Measurements from ENCODE around the gene MAP2K5.

MAP2K5 gene

DNA sequence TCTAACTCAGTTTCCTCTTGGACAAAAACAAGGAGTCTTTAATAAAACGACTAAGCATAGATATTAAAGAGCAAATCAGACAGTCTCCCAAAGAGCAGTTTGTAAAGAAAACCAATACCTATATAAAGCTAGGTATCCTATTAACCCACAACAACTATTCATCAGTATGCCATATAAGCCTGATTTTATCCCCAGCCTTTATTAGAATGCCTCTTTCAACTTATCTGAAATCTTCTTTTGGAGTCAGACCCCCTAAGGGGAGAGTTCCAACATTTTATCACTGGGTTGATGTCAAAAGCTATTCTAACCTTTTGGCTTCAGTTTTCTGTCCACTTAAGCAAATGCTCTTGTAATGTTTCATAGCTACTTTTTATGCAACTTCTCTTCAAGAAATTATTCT is 17.8 kb downstream of the MAP2K5 start:
- no peak for DNase-seq

DNA sequence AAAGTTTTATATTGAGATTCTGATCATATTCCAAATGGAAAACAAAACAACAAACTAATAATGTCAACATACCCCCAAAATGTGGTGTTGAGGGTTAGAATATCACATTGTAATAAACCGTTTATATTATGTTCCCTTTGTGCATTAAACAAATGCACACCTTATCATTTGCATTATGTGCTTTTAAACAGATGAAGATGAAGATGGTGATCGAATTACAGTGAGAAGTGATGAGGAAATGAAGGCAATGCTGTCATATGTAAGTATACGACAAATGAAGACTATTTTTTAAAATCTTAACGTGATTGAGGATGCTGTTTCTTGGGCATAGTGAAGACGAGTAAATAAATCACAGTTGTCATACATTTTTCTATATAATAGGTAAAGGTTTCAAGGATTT is 20.6 kb downstream of the MAP2K5 start:
- DNase-seq: no peak

DNA sequence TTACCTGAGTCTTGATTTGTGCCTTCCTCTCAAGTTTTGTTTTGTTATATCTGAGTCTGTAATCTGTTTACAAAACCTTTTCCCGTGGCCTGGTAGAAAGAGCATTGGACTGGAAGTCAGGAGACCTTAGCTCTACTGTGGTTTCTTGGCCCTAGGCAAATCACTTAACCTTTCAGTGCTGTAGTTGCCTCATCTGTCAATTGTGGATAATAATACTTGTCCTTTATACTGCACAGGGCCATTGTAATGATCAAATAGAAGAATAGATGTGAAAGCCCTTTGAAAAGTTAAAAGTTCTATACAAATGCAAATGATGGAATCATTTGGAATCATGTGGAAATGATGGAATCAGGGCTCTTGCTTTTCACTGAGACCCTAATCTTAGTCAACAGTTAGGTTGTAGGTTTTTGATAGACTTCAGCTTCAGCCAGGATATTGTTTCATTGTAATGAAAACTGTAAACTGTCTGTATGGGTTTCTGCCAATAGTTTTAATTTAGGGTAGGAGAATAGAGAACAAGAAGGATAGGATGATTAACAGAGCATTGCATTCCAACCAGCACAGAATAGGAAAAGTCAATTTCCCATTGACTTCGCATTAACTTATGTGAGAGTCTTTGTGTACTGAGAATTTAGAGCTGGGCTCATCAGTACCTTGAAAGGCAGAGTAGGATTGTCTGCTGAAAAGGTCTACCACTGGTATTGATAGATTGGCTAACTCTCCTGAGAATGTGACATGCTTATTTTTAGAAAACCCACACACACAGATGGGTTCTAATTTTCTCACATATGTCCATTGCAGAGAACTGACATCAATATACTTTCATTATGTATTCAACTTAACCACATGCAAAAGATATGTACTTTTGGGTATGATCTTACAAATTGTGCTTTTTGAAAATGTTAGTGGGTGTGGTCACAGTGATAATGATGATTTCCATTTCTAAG is 21.8 kb downstream of the MAP2K5 start:
- DNase-seq: no peak

DNA sequence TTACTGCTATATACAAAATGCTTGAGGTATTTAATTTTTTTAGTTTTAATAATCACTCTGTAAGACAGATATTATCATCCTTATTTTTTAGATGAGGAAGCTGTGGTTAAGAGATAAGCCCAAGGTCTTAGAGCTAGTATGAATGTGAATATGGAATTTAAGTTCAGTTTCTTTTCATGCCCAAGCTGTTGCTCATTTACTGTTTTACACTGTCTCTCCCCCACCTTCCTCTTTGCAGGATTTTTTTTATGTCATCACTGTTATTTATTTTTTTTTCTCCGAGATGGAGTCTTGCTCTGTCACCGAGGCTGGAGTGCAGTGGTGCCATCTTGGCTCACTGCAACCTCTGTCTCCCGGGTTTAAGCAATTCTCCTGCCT is 22.5 kb downstream of the MAP2K5 start:
- no peak for DNase-seq

DNA sequence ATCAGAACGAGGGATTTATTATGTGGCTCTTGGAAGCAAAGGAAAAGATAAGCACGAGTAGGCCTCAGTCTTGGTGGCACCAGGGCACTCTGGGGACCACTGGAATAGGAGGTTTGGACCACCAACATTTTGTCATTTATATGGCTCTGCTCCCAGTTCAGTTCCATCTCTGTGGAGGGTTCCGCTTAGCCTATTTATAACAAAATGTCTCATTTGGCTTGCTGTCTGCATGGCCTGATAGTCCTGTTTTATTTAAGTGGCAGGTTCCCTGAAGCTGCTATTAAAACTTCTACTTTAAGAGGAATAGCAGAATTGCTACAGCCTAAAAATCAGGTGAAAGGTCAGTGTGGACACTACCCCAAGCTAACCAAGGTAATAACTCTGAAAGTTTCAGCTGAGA is 27.2 kb downstream of the MAP2K5 start:
- no peak for DNase-seq

DNA sequence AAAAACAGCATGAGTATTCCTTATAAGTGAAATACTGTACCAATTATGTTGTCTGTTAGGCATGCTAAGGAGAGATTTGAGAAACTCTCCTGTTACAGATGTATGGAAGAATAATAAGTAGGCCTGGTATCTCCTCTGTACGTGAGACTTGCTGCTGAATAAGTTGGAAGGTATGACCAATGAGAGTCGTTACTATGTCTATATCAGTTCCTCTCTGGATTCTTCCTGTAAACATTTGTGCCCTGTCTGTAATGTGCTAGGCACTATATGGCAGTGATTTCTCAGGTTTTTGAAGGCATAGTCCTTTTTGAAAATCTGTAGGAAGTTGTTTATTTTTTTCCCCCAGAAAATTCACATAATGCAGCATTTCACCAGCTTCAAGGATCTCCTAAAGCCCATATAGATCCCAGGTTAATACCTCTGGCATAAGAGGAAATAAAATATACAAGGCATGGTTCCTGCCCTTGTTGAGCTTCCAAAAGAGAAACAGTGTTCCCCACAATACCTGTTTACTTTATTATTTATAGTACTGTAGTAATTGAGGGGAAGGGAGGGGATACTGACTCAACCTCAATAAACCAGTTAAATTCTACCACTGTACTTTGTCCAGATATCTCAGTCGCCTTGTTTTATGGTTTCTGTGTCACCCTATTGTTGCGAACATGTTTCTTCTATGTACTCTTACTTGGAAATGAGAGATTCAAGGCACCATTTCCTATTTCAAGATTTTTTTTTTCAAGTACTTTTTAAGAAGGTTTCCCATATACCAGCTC is 28.6 kb downstream of the MAP2K5 start:
- no peak for DNase-seq

DNA sequence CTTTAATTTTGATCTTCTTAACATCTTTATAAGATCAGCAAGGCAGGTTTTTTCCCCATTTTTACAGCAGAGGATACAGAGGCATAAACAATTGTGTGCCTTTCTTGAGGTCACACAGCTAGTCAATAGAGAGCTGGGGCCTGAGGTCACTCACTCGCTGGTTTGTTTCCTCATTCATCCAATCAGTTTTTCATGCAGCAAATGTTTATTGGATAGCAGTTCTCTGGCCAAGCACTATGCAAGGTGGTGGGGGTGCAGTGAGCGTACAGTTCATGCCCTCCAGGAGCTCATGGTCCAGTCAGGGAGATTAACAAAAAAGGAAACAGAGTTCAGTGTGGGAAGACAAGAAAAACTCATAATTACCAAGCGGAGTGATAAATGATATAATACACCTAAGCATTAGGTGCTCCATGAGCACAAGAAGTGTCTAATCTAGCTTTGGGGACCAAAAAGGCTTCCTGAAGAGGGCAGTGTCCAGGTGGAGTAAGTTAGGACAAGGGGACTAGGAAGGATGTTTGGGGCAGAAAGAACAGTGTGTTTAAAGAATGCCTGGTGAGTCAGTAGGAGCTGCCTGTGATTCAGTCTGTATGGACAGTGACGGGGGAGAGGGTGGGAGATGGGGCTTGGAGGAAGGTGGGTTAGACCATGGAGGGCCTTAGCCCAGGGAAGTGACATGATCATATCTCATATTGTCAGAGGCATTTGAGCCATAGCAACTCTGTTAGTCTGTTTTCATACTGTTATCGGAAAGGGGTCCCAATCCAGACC is 29.3 kb downstream of the MAP2K5 start:
- no peak for DNase-seq

DNA sequence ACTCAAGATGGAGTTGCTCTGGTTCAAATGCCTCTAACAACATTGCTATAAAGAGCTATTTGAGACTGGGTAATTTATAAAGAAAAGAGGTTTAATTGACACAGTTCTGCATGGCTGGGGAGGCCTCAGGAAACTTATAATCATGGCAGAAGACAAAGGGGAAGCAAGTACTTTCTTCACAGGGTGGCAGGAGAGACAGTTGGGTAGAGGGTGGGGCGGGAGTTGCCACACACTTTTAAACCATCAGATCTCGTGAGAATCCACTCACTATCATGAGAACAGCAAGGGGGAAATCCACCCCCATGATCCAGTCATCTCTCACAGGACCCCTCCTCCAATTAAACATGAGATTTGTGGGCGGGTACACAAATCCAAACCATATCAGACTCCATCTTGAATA is 30.7 kb downstream of the MAP2K5 start:
- DNase-seq: no peak

DNA sequence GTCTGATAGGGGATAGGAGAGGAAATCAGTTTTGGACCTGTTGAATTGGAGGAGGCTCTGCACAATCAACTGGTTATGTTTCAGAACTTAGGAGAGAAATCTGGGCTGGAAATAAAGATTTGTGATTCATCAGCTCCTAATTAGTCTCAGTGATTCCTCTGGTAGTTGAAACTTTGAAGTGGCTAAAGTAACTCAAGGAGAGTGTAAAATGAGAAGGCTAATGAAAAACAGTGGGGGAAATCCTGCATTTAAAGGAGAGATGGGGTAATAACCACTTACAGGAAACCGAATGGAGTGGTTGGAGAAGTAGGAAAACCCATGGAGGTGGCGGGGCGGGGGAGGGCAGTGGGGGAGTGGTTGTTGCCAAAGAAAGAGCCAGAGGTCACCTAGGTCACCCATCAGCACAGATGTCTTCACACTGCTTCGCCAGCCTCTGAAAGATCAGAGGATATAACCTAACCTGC is 32.6 kb downstream of the MAP2K5 start:
- no peak for DNase-seq

DNA sequence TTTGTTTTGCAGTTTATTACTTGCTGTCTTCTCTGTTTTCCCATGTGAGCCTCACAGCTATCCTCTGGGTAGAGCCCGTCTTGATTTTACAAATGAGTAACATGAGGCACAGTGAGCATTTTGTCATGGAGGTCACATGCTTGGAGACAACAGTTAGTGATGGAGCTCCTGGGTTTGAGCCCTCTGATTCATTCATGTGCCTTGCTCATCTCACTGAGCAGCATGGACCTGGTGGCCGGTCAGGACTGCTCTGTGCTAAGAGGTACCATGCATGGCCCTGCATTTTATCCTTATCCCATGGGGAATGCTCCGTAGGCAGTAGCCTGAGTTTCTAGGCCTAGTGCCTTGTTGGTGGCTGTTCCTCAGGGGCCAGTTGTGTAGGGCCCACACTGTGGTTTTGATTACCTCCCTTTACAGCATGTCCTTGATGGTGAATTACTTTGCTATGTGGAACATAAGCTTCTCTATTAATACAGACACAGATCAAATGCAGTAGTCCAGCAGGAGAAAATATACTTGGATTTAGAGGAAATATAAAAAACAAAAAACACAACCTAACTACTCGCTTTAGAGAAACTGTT is 35.6 kb downstream of the MAP2K5 start:
- DNase-seq: no peak

DNA sequence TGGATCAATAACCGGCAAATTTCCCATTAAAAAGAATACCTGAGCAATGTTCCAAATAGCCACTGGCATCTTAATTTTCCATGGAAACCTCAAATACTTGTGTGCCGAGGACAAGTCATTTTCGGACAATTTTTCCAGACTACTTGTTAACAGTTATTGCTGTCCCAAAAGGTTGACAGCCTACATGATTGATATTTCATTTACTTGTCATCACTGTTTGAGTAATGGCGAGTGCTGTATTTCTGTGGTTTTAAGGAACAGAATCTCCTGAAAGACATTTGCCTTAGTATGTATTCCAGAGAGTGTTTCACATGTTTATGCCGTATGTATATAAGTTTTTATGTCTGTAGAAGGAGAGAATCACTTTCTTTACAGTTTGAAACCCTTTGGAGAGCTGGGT is 36.7 kb downstream of the MAP2K5 start:
- no peak for DNase-seq

DNA sequence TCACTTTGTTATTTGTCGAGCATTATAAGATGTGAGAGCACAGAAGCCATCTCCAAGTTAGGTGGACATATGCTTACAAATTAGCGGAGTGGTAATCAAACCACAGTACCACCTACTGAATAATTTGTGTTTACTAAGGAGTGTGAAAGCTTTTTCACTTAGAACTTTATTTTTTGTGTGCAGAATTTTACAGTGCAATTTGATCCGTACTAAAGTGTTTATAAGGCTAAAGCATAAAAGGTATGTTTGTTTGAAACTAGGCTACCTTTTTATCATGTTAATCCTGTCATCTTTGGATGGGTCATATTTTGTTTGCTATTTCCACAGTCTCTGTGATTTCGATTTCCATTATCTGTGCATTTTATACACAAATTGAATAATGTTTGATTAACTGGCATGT is 37.5 kb downstream of the MAP2K5 start:
- no peak for DNase-seq

DNA sequence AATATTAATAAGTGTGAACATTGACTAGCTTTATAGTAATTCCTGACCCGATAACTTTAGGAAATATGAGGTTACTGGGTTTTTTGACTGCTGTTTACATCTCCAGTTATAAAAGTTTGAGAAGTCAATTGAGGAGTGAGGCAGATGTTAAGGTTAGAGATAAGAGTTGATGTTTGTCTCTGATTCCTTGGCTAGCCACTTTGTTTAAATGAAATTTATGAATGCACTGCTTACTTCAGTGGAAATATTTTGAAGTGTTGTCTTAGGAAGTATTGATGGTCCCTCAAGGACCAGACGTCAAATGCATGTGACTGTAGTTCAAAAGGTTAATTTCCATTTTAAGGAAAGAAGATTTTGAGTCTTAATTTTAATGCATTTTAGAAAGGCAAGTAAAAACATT is 41.7 kb downstream of the MAP2K5 start:
- no peak for DNase-seq

DNA sequence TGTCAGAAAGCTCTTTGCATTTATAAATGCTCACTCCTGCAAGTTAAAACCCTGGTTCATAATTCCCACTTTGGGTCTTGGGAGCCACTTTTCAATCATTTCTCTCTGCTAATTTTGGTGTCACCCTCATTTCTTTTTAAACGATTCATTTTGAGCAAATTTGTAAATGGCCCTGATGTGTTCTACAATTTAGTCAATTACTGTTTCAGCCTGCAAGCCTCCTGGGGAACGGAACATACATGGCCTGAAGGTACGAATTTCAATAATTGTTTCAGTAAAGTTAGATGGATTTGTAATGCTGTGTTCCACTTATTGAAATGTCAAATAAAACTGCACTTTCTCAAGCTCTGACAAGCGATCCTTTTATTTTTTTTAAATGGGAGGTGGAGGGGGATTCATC is 43.2 kb downstream of the MAP2K5 start:
- no peak for DNase-seq

DNA sequence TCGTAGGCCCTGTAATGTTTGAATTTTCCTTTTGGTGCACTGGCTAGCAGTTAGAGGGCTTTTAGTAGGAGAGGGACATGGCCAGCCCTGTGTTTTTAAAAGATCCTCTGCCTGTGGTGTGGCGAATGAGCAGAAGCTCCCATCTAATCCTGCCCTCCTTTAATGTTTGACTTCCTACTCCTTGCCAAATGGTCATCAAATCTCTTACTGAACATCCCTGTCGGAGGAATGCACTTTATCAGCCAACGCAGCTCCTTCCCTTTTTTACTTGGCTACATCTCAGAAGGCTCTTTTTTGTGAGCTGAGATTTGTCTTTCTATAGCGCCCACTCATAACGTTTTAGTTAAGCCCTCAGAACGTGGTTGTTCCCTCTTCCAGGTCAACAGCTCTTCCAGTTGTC is 44.8 kb downstream of the MAP2K5 start:
- DNase-seq: no peak

DNA sequence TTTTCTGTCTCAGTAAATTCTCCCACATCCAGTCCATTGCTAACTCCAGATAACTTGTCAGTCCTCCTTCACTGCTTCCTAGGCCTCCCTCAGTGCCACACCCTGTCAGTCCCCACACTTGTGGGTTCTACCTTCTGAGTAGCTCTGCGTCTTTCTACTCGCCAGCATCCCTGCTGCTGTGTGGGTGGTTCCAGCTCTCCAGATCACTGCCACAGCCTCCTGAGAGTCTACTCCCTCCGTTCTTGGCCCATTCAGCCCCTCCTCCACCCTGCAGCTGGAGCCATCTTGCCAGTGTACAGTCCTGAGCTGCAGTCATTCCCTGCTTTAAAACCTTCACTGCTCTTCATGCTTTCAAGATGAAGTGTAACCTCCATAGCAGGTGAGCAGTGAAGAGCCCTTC is 45.3 kb downstream of the MAP2K5 start:
- no peak for DNase-seq

DNA sequence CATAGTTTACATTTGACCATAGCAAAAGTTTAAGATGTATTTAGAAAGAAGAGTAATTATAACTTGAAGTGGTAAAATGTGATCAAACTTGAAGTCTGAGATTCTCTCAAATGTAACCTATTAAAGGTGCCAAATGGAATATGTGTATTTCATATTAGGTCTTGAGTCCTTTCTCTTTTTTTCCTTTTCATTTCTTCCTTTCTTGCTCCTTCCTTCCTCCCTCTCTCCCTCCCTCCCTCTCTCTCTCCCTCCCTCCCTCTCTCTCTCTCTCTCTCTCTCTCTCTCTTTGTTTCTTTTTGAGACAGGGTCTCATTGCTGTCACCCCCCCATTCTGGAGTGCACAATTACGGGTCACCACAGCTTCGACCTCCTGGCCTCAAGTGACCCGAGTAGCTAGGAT is 47.7 kb downstream of the MAP2K5 start:
- DNase-seq: no peak

DNA sequence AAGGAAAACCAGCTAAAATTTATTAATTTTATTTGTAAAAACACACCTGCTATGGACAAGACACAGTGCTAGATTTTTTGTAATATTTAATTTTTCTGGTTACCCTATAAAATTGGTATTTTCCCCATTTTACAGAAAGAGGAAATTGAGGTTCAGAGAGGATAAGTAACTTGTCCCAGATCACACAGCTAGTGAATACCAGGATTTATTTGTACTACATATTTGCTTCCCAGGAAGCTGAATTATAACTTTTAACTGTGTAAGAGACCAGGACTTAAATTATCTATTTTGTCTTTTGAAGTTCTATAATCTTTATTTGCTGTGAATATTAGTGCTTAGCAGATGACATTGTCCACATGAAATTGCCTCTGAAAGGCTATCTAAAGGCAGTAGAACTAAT is 49.7 kb downstream of the MAP2K5 start:
- DNase-seq: no peak

DNA sequence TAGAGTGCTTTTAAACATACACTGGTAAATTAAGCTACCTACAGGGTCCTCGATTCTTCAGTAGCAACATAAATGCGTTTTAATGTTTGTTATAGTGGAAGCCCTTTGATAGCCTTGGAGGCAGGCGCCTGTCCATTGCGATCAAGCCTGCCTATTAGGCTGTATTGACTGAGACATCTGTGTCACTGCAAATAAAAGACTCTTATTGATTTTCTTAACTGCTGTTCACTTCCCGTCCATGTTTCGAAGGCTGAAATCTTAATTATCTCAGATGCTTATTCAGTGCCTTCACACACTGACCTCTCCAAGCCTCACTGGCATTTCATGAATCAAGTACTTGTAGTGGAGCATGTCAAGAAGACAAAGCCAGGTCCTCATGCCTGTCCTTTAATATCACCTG is 51.1 kb downstream of the MAP2K5 start:
- no peak for DNase-seq

DNA sequence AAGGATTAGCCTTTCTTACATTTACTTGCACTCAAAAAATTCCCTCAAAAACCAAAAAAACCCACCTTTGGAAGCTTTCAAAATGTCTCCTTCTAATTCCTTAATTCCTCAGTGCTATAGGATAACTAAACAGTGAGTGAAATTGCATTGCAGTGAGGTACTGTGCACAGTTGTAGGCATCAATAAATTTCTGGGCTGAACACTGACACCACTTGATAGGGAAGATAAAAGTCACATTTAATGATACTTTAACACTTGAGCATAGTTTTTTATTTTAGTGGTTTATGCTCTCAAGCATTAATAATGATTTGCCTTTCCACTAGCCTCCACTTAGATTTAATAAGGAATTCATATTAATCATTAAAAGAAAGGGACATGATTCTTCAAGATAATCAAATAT is 52.3 kb downstream of the MAP2K5 start:
- no peak for DNase-seq

DNA sequence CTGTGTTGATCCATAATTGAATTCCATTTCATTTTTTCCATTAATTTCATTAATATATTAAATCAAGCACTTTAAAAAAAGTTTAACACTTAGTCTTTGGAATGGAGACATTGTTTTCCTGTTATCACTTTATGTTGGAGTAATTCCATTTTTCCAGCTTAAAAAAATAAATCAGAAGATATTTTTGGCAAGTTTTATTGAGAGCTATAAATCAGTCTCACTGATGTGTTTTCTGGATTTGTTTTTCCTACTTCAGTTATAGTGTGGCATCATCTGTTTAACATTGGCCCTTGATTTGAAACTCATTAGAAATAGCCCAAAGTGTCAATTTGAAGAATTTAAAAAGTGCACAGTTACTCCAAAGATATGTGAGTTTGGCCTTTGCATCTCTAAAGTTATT is 53.1 kb downstream of the MAP2K5 start:
- no peak for DNase-seq

DNA sequence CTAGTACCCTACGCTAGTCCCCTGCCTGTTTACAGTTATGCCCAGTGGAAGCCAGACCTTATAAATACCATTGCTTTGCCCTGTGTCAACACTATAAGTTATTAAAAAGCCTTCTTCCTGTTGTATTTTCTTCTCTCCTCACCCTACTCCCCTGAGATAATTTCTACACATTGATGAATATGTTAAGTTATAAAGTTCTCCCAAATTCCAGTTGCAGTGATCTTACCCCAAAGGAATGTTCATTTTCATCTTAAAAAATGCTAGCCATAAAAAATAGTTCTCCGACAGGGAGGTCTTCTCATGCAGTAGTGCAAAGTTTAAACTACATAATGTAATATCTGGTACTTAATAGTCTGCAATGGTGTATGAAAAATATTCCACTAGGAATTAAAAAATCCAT is 58.6 kb downstream of the MAP2K5 start:
- DNase-seq: no peak

DNA sequence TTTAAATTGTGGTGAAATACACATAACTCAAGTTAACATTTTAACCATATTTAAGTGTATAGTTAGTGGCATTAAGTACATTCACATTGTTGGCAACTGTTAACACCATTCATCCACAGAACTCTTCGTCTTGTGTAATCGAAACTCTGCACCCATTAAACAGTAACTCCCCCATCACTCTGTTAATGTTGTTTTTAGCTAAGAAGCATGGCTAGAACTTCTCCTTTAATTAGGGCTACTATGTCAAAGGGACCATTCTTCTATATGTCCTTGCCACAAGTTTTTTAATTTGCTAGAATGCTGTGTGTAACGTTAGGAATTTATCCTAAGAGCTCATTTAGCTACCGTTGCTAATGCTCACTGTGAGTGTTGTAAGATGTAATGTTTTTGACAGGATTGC is 60.6 kb downstream of the MAP2K5 start:
- no peak for DNase-seq

Measured in CD4-positive, alpha-beta T cell treated with Interferon alpha-2 for 1 hour (primary cell).